Measurements from ENCODE around the gene EEIG1. TPM values are rescaled to one million over a fixed set of nuclear protein-coding genes. Genes with fewer than 3 reads are reported as not detected.

EEIG1 gene
- total and polyA plus RNA-seq, 9 of the 15 experiments (the other 6 are each of a cell fraction or from before 2014, with no cell fraction given), result 0.17 to 16.7 (median 3.6) TPM

- Histone ChIP-seq H3K79me2 (ENCODE audit: control insufficient read depth, insufficient read depth, low read length) (peaks cover 44% of the 10 kb centered on the region), H3K9me1 (ENCODE audit: control insufficient read depth, insufficient read depth, low read length) (no peaks in the 10 kb centered on the region), H3K9ac (ENCODE audit: insufficient read depth in 1 of 2, low read depth in 2 of 2, low read length in 2 of 2) (peak overlapping the region in 1 of 2 experiments; percentile 83; a peak in 1 of 4 replicates), H3K4me3 (no peak overlapping the region), H3K27me3 (ENCODE audit: control insufficient read depth in 2 of 2, insufficient read depth in 2 of 2, low read length in 2 of 2) (no peaks in the 10 kb centered on the region), H4K20me1 (replicated peaks; ENCODE audit: control insufficient read depth, insufficient read depth, low read length) (peaks cover 11% of the 10 kb centered on the region; the same call in 1 of the 2 replicates), H2AFZ (ENCODE audit: low read depth, low read length) (no peak overlapping the region), H3K9me3 (replicated peaks; ENCODE audit: control insufficient read depth, insufficient read depth, low read depth, low read length) (no peaks in the 10 kb centered on the region), H3K4me1 (replicated peaks in 1 of 2; ENCODE audit: control insufficient read depth in 2 of 2, insufficient read depth in 2 of 2, low read length in 2 of 2) (peaks cover 22 to 52% of the 10 kb centered on the region in 2 experiments), H3K4me2 (ENCODE audit: insufficient read depth, low read length) (no peak overlapping the region), H3K36me3 (ENCODE audit: control insufficient read depth, insufficient read depth, low read length) (no peaks in the 10 kb centered on the region), H3K27ac (ENCODE audit: extremely low read depth, low read depth, low read length) (no peak overlapping the region)
- in situ Hi-C loops (cut with MboI) (no loop called here), intact Hi-C loops (cut with micrococcal nuclease) (no loop called here)
- CTCF ChIA-PET (ENCODE audit: low intra/inter-chr PET ratio), result no interaction called here
- no TSS peak for BruUV-seq (replicated peaks)
- TF ChIP-seq BCOR (IDR thresholded peaks at IDR 0.05) (0 out of 2 replicates have a peak, but pooled peaks have one; percentile 26), PRDM10 (IDR thresholded peaks at IDR 0.05; ENCODE audit: partially characterized antibody) (peak; percentile 28), RBM25 (IDR thresholded peaks at IDR 0.05; ENCODE audit: low read depth, low read length, severe bottlenecking) (peak; percentile 54), PCBP1 (IDR thresholded peaks at IDR 0.05; ENCODE audit: low read depth, low read length, poor library complexity, severe bottlenecking) (no peak), EP300 (IDR thresholded peaks at IDR 0.05; ENCODE audit: low read length) (no peak), MCM3 (IDR thresholded peaks at IDR 0.05) (no peak), KDM1A (IDR thresholded peaks at IDR 0.05) (0 out of 4 replicates have a peak, but pooled peaks of 1 of the 2 experiments have one; percentile 23), ZNF165 (CRISPR knock-in tag; IDR thresholded peaks at IDR 0.05; ENCODE audit: borderline replicate concordance) (no peak), RCOR1 (IDR thresholded peaks at IDR 0.05; ENCODE audit: borderline replicate concordance in 1 of 2, low read depth in 2 of 2, low read length in 2 of 2) (no peak)
- POLR2A ChIA-PET, result interaction anchor here (0.7 to 3.0 kb wide), 5 partner anchors 11 to 212 kb away, joined by 3 to 18 read pairs (median 3); partner anchors contain the start of gene NAIF1
- FAIRE-seq, result no peak
- ATAC-seq, result no peak
- DNase-seq (ENCODE audit: extremely low read depth in 1 of 4, low spot score in 3 of 4), result no peak
- 83% methylated on average over 17 of the region's 17 CpGs for WGBS (ENCODE audit: insufficient coverage, low coverage, missing lambda C conversion rate)
Observed at GRCh38 chr9:127953768-127954505, 26.9 kb downstream of the EEIG1 start.

Measured in K562 (cell line).